GM21723 (cell line): ENCODE measurements around the gene NRG3.

Experiments used
- ATAC-seq: cut with Tn5 transposase; IDR thresholded peaks from one replicate; pipeline ENCODE4 v1.9.1; 2021; ENCODE audit warnings: mild to moderate bottlenecking, moderate library complexity; ENCODE audit not compliant: unreplicated experiment

Gene NRG3

GRCh38 chr10:82084496-82084895 is 209.5 kb downstream of the NRG3 start:
- ATAC-seq: no peak

DNA sequence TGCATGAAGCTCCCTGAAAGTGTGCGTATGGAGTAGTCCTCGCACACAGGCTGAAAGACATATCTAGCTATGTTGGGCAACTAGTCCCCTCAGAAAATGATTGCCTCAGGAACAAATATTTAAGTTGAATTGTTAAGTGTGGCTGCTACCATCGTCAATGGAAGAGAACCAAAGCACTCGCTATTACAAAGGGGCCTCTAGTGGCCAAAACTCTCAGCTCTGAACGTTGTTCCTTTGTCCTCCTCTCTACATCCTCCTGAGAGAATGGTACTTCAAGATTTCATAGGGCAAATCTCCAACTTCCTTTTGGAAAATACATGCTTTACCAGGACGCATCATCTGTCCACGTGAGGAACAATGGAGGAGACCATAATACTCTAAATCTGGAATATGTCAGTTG is 209.9 kb downstream of the NRG3 start:
- no peak for ATAC-seq

DNA sequence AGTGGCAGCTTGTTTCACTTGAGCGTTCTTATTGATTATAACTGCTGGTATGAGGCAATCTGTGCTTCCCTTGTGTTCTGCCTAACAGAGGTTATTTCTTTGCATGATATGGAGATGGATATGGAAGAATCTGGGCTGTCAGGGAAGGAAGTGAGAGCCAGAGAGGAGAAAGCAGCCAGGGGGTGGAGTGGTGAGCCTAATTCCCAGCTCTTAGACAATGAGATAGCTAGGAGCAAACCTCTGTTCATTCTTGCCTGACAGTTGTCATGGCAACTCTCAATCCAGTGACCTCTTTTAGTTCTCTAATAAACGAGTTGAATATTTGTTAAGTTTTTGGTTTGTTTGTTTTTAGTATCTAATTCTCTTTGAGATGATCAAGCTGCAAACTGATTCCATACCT is 214.3 kb downstream of the NRG3 start:
- no peak for ATAC-seq

DNA sequence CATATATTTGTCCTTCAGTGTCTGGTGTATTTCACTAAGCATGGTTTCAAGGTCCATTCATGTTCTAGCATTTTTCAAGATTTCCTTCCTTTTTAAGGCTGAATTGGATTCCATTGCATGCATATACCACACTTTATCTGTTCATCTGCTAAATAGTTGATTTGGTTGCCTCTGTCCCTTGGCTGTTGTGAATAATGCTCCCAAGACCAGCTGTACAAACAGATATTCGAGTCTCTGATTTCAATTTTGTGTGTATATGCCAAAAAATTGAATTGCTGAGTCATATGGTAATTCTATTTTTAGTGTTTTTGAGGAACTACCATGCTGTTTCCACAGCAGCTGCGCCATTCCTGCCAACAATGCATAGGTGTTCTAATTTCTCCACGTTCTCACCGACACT is 216.4 kb downstream of the NRG3 start:
- no peak for ATAC-seq

DNA sequence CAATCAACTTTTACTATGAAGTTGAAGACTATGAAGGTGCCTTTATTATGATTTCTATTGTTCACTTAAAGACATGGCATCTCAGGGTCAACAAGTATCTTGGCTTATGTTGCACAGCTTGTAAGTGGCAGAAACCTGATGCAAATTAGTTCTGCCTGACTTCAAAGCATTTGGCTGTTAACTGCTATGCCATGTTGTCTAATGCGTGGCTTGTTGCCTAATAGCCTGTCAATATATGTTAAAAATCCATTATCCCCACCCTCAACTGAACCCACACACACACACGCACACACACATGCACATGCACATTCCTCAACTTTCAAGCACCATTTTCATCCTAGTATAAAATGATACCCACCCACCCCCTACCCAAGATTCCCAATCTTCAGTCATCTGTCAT is 217.1 kb downstream of the NRG3 start:
- ATAC-seq: no peak

DNA sequence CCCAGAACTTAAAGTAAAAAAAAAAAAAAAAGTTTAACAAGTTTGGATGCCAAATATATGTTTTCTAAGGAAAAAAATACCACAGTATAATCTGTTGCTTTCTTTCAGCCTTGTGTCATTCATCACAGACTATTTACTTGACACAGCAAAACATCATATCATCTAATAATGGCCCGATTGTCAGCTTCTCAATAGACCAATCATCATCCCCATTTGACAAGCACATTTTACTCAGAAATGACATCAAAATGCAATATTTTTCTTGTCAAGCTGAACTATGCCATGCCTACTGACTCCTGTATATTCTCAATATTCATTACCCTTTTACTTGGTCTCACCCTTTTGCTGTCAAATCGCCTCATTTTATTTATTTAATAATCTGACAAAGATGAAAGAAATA is 249.7 kb downstream of the NRG3 start:
- ATAC-seq: no peak

DNA sequence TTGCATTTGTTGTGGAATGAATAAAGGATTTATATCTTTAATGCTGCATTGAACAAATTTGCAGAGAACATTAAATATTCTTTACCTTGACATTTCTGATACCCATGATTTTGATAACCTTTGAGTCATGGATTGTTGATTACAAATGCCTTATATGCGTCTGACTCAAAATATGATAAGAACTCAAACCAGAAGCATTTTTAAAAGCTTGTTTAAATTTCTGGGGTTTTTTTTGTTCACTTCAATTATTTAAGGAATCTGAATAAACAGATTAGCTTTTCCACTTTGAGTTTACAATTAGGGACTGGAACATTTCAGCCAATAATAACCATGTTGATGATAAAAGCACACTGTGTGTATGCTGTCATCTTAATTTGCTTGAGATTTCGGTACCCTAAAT is 253.5 kb downstream of the NRG3 start:
- no peak for ATAC-seq

DNA sequence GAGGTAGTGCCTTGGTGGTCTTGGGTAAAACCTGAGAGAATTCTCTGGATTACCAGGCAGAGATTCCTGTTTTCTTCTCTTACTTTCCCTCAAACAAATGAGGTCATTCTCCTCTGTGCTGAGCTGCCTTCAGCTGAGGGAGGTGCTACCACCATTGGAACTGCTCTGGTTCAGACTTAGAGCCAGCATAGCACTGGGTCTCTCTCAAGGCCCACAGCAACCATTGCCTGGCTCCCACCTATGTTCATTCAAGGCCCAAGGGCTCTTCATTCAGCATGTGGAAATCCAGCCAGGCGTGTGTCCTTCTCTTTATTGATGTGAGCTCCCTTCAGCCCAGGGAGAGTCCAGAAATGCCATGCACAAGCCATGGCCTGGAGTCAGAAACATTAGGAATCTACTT is 261.1 kb downstream of the NRG3 start:
- no peak for ATAC-seq

- ATAC-seq: no peak
These were observed 269.2 kb downstream of the NRG3 start for GRCh38 chr10:82144153-82144552.

DNA sequence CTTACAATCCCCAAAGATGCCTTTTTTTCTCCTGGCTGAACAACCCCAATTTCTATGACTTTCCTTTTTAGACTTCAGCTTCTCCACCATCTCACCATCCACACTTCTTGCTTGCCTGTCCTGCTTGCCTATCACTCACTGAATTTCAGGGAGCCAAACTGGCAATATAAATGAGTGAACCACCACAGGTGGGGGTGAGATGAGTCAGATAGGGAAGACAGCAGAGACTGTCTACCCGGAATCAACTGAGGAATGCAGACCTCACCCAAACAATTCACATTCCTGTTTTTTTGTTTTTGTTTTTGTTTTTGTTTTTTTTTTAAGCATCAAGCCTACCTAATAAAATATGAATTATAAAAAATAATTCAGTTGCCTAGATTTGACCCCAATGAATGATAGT is 273.8 kb downstream of the NRG3 start:
- no peak for ATAC-seq

DNA sequence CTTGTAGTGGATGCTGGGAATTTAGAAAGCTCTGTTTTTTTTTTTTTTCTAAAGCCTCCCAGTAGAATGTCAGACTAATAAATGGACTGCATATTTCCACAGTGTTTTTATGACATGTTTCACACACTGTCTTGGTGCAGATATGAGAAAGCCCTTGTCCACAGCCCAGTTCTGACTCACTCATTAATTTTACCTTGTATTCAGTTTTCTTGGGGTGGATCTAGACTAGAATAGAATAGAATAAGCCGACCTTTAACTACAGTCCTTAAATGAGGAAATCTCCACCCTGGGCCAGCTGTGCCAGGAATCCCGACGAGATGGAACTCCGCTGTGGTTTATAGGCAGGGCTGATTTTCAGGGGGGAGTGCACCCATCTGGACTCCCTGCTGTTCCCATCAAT is 274.7 kb downstream of the NRG3 start:
- ATAC-seq: no peak

DNA sequence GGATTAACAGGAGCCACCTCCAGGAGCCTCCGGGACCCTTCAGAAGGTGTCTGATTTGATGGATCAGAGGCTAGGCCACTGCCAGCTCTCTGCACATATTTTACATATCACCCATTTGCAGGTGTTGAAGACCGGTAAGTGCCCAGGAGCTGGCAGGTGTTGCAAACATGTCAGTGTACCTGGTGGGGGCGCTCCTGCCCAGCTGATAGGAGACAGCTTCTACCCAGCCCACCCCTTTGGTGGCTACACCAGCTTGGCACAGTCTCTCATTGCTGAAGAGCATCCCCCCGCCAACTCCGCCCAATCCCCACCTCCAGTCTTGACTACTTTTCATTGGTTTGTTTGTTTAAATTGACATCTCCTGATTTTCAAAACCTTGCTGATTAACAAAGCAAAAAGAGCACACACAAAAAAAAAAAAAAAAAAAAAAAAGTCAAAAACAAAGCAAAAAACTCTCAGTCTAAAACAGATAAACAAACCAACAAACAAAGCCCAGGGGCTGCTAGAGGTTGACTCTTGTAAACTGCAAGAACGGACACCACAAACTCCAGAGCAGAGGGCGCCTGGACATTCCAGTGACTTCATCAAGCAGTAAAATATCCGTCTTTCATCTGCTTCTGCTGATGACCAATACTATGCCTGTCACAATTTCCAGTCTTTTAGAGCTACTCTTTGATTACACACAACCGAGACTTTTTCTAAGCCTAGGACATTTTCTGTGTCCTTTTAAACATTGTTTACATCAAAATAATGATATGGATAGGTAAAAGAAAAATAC is 275.3 kb downstream of the NRG3 start:
- no peak for ATAC-seq

GRCh38 chr10:82160307-82160706 is 285.3 kb downstream of the NRG3 start:
- no peak for ATAC-seq

DNA sequence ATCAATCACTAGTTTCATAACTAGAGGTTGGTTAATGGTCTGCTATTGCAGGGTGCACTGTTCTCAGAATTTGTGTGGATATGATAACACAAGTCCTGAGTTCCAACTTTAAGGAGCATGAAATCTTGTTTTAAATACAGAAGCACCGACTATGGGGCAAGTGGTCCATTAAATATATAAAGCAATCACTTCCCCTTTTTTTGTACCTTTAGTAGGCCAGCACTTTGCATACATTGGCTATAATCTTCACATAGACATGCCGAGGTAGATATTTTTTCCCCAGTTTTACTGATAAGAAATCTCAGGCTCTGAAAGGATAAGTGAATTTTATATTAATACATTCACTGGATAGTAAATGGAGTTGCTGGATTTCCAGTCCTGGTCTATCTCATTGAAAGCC is 286.3 kb downstream of the NRG3 start:
- ATAC-seq: no peak

DNA sequence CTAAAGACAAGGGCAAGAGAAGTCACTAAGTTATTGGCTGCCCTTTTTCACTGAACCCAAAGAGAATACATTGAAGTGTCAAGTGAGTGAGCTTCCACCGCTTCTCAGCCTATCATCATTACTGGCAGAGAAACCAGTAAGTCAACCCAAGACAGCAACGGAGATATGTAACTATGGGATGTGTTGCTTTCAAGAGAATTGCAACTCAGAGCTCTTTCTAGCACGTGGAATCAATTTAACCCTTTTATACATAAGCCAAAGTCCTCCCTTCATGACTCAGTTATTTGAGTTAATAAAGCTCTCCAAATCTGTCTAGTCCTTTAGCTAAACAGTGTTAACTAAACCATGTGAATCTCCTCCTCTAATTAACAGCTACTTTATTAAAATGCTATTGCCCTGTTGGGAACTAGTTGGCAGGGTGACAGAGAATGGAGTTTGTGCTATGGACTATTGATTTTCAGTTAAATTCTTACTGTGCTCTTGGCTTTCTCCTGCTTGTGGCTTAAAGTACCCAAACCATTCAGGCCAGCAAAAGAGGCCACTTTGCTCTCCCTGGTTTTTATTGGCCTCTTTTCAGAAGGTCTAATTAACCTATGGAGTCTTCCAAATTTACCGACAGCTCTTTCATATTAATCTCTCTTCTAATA is 287.7 kb downstream of the NRG3 start:
- ATAC-seq: no peak

DNA sequence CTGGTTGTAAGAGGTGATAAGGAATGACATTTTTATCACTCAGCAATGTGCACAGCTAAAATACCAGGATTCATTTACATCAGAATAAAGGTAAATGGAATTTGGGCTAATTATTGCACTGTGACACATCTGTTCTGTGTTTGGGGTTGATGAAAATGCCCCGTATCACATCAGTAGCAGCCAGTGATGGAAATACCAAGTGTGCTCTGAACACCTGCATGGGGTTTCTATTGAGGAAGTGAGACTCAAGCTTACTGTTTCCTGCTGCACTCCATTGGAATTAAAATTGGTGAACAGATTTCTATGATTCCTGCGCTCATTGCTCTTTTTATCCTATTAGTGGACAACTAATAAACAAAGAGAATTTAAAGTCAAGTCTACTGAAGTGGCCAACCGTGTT is 296.9 kb downstream of the NRG3 start:
- ATAC-seq: no peak

GRCh38 chr10:82176587-82176986 is 301.6 kb downstream of the NRG3 start:
- ATAC-seq: no peak

DNA sequence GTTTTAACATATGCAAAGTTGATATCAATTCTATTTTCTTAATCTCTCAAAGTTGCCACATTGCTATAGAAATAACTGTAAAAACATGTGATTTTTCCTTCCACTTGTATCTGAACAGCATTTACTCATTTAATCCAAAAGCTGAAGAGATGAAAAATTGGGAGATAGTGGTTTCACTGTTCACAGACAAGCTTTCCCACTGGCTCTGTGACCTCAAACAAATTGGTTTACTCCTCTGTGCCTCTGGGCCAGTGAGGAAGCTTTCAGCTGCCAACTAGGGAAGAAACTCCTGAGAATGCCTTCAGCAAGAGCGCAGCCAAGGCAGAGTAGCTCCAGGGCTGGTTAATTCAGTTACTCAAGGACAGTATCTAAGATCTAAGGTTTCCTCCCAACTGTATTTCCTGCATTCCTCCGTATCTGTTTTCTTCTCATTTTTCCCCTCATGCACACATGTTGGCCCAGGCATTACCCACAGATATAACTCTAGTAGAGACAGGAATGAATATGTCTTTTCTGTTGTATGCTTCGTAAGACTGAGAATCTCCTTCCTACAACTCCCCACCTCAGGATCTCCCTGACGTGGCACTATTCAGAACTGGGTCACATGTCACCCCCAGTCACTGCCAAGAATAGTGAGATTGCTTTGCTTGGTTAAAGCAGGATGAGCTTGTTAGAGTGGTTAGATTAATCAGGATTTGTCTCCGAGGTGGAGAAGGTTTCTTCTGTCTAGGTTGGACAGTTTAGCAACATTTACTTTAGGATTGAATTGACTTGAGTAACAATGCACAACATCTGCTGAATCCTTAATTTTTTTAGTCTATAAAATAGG is 315.7 kb downstream of the NRG3 start:
- ATAC-seq: no peak

DNA sequence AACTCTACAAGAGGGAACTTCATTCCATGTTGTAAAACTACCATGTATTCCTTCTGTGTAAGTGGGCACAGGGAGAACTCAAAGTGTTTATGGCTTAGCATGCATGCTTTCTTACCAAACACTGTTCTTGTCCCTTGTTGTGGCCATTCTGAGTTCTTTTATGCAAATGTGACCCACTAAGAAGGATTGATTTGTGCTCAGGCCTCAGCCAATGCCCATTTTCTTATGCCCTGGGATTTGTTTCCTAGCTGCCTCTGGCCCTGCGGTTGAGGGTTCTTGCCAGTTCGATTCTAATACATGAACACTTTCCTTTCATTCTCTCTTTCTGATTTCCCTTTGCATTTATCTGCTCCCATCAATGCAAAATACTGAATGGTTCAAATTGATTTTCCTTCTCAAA is 316.7 kb downstream of the NRG3 start:
- no peak for ATAC-seq

- ATAC-seq: no peak
These were observed 317.7 kb downstream of the NRG3 start for GRCh38 chr10:82192665-82193064.

DNA sequence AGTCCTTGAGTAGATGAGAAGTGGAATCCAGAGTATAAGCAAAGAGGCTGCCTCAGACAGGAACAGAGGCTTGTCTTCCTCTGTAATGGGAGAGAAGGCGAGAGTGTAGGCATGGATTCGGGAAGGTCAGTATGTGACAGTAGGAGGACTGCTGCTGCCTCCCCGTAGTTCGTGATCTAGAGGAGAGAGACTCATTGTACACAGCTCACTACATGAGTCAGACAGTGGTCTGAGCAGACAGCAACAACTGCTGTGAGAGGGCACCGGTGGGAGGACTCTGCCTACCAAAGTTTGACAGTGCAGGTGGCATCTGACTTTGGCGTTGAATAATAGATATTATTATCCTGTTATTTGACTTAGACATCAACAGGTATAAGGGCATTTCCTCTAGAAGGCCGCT is 319.4 kb downstream of the NRG3 start:
- ATAC-seq: no peak

GRCh38 chr10:82206831-82207230 is 331.8 kb downstream of the NRG3 start:
- ATAC-seq: no peak
